ENCODE results near the gene CLEC19A.

DNA sequence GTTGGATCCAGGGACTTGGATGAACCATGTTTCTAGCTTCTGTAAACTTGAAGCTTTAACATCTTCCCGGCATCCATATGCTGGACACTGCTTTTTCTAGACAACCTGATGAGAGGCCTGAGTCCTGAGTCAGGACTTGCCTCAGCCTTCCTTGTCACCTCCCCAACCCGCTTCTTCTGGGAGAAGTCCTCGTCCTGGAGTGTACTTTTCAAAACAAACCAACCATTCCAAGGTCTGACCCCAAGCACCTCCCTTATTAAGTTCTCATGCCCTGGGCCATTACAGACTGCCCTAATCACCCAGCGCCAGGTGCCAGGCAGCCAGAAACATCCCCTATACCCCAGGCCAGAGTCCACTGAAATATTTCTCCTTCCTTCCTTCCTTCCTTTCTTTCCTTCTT is 59.4 kb downstream of the CLEC19A start:
- TF ChIP-seq TAF1 (IDR thresholded peaks at IDR 0.05; ENCODE audit: low read depth, low read length) (no peak), POLR2A (IDR thresholded peaks at IDR 0.05; ENCODE audit: low read depth, low read length) (no peak), POLR2AphosphoS5 (IDR thresholded peaks at IDR 0.05; ENCODE audit: low read depth, low read length) (no peak), SPI1 (IDR thresholded peaks at IDR 0.05; ENCODE audit: low read depth, low read length) (no peak), POU2F2 (IDR thresholded peaks at IDR 0.05; ENCODE audit: low read depth, low read length) (no peak)

Measured in GM12891 (cell line).